Measurements from ENCODE around the gene MYL7.

MYL7 gene

DNA sequence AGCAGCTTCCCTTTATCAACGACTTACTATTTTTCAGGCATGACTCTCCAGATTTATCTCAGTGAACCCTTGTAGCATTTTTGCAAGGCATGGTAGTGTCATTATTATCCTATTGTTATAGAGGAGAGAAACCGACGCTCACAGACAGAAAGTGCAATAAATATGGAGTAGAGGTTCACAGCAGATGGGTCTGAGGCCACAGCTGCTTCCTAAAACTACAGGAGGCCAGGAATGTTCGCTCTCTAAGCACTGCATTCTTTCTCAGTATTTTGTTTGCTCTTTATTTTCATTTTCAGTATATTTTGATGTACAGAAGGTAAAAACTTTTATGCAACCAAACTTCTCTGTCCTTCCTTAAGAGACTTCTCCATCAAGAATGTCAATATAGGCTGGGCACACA is 41.5 kb downstream of the MYL7 start:
- no peak for DNase-seq (ENCODE audit: low read depth)

DNA sequence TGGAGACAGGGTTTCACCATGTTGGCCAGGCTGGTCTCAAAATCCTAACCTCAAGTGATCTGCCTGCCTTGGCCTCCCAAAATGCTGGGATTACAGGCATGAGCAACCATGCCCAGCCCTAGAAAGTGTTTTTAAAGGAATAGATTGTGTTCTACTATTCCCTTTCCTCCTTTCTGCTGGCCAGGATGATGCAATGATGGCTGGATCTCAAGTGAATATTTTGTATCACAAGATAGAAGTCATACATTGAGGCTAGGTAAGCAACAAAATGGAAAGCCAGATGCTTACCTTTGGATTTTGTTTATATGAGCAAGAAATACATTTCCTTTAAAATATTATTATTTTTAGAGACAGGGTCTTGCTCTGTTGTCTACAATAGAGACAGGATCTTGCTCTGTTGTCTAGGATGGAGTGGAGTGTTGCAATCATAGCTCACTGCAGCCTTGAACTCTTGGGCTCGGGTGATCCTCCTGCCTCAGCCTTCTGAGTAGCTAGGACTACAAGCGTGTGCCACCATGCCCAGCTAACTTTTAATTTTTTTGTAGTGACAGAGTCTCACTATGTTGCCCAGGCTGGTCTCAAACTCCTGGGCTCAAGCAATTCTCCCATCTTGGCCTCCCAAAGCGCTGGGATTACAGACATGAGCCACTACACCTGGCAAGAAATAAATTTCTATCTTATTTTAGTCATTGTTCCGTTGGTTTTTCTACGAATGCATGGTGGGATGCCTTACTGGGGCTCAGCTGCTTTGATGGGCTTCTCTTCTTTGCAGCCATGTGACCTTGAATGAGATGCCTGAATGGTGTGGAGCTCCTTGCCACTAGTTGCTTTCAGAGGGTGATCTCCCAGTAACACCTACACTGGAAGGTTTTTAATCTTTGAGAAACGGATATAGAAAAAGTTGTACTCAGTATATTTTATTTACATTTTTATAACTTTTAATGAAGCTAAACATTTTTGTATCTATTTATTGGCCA is 42.8 kb downstream of the MYL7 start:
- DNase-seq (ENCODE audit: low read depth), result no peak

DNA sequence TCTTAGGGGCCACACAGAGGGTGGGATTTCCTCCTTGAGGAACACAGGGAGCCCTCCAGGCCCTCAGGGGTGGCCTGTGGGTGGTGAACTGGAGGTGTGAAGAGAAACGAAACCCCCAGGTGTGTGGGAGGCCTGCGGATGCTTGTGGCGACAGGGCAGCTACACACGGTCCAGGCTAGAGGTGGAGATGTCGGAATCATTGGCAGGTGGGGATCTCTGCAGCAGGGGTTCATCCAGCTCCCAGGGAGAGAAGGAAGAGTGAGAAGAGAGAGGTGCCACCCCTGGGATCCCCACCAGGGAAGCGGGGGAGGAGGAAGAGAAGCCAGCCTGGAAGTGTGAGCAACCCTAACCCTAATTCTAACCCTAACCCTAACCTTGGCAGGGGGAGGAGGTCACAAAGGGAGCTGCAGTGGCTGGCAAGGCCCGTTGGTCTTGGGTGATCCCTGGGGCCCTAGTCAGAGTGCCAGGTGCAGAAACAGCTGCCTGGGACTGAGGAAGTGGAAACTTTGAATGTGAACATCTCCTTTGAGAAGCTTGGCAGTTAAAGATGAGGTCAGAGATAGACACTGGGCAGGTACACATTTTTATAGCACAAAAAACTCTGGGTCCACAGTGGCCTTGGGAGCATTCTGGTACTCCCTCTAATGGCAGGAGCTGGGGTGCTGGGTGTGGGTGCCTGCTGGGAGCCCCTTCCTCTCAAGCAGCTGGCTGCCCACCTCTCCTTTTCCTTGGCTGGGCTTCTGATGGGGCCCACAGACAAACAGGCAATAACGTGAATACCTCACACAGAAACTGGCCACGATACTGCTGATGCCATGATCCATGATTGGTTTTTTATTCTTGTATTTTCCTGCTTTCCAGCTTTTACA is 43.8 kb downstream of the MYL7 start:
- no peak for DNase-seq (ENCODE audit: low read depth)

DNA sequence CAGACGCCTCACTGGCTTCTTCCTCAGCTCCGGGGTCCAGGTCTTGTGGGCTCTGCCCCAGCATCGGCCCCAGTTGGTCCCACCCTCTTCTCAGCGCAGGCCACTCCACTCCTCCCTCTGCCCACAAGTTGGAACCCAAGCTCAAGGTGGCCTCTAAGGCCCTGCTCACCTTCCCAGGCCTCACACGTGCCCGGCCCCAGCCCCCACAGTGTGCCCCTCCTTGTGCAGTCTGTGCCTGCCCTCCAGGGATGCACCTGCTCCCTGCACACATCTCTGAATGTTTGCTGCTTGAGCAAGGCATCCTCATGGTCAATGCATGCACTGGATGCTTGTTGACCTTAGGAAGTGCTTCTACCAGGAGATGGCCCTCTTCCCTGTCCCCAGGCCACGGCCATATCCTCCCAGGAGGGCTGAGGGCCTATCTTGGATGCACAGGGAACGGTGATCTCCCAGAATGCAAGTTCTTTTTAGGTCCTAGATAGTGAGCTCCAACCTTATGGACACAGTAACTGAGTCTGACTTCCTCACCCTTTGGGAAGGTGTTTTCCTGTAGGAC is 44.7 kb downstream of the MYL7 start:
- no peak for DNase-seq (ENCODE audit: low read depth)

DNA sequence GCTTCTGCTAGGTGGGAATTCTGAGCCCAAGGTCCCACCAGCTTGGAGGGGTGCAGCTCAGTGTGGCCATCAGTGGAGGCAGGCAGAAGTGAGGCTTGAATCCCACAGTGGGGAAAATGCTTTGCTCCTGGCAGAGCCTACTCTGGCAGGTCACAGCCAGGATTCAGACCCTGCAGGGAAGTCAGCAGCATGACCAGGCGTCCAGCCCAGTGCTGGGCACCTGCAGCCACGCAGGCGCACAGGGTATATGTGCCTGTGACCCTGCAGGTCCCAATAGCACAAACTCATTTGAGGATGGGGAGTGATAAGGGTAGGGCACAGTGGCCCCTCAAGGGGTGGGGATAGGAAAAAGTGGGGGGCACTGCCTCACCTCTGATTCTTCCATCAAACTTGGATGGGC is 45.4 kb downstream of the MYL7 start:
- DNase-seq (ENCODE audit: low read depth), result no peak

DNA sequence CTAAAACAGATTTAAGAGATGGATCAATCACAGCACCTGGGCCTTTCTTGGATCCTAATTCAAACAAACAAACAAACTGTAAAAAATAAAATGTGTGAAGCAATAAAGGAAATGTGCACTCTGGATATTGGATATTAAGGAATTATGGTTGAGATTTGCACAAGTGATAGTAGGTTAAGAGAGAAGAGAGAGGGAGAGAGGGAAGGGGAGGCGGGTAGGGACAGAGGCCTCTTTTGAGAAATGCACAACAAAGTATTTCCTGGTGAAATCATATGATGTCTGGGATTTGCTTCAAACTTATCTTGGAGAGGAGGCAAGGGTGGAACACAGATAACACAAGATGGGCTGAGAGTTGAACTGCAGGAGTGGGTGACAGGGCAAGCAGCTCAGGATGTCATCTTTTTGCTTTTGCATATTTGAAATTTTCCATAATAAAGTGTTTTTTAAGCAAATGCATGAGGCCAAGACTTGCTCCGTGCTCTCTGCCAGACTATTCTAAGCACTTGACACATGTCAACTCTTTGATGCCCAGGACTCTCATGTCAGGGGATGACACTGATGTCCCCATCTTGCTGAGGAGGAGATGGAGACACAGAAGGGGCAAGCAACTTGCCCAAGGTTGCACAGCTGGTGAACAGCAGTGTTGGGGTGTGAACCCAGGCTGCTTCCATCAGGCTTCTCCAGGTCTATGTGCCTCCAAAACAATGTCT is 46.1 kb downstream of the MYL7 start:
- no peak for DNase-seq (ENCODE audit: low read depth)

DNA sequence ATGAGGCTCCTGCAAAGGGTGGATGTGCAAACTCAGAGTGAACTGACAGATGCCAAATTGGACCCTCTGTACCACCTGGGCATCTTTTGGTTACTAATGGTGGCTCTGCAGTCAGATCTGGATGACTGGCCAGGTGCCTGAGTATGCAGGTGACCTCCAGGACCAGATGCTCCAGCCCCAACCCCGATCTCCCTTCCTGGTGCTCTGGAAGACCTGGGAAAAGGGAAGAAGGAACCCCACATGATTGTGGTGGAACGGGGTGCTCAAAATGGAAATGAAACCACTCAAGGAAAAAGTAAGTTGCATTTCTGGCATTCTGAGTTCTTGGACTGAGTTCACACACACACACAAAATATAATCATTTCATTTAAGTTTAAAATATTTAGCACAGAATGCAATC is 46.8 kb downstream of the MYL7 start:
- no peak for DNase-seq (ENCODE audit: low read depth)

DNA sequence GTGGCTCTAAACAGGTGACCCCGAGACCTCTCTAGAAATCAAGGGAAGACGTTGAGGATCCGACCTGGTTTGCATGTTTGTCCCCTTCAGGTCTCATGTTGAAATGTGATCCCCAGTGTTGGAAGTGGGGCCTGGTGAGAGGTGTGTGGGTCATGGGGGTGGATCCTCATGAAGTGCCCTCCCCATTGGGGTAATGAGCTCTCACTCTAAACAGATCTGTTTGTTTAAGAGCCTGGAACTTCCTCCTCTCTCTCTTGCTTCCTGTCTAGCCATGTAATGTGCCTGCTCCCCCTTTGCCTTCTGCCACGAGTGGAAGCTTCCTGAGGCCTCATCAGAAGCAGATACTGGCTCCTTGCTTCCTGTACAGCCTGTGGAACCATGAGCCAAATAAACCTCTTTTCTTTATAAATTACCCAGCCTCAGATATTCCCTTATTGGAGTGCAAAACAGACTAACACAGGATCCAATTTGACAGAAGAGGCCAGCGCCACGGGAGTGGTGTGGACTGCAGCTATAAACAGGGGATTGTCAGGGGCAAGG is 48.0 kb downstream of the MYL7 start:
- DNase-seq (ENCODE audit: low read depth), result no peak

Data from activated T-helper 1 cell treated with Interleukin-2 at 50 U/mL for 16 hours (primary cell).